Adipose tissue (tissue), 3 donors: ENCODE measurements around the gene NTM. TPM values are rescaled to one million over a fixed set of nuclear protein-coding genes. Genes with fewer than 3 reads are reported as not detected.
"Not testable (repeated sequence)": the region's sequence is repeated elsewhere in the genome, so short reads cannot be mapped to it uniquely, and the experiment has no call there.

Source experiments
- H3K27ac ChIP-seq: one replicate; pipeline ENCODE4 v1.5.1; 2013; ENCODE audit warnings: low read depth, low read length
- WGBS, 3 donors: extraction: QIAGEN DNeasy Blood & Tissue Kit; methylation state at CpG; one replicate each; pipeline ENCODE4 v1.1.7; 2013; 5-methylcytosine and 5-hydroxymethylcytosine counted together
- polyA plus RNA-seq, 3 donors: library from polyadenylated mRNA; stranded (reverse); fragments of 200-250 nt; gene quantifications; one replicate each; pipeline ENCODE4 v1.2.3, GENCODE V29; 2013
- donor health status: healthy with polysubstance abuse.
- donor health status: Bipolar disorder and iron deficiency.
- donor health status: healthy.

NTM gene
- polyA plus RNA-seq, 3 donors, result 0.22 to 2.2 (median 1.6) TPM

DNA sequence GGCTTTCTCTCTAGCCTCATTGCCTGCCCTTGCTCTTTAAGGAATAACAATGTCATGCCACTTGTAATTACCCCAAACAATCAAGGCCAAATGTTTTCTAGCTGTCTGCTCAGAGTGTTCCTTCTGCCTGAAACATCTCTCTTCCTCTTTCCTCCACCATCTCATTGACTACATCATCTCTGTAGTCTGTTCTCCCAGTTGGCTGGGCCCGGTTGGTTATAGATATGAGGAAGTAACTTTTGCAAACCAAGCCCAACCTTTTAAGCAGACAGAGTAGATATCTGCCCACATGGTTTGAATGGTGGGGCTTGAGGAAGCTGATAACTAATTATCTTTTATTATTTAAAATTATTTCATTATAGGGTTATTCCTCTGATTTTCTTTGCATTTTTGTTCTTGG, 104.5 kb downstream of the NTM start:
- 24 to 63% (median 29%) methylated on average over 1 of the region's 1 CpG for WGBS, 3 donors
- no peak overlapping the region for H3K27ac ChIP-seq

GRCh38 chr11:131476266-131476665, 105.9 kb downstream of the NTM start:
- H3K27ac ChIP-seq, result no peak overlapping the region
- 59 to 64% (median 61%) methylated on average over 2 of the region's 2 CpGs for WGBS, 3 donors

- no peak overlapping the region for H3K27ac ChIP-seq
- WGBS, 3 donors, result 88 to 94% (median 91%) methylated on average over 2 of the region's 2 CpGs
Measured at GRCh38 chr11:131478341-131478740, 107.9 kb downstream of the NTM start.

DNA sequence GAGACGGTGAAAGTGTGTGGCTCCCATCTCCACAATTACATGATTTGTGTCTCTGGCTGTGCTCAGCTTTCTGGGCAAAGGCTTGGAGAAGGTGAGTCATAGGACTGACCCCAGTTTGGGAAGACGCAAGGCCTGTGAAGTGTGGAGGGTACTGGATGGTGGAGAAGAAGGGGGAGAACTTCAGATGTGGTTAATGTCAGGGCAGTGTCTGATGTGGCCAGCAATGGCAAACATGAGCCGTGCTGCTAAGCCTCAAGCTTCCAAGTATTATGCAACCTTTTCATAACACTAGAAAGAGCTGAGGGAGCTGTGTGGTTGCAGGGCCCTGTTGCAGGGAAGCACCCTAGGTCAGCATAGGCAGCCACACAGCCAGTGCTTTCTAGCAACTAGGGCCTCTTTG, 110.9 kb downstream of the NTM start:
- 62 to 77% (median 74%) methylated on average over 3 of the region's 3 CpGs for WGBS, 3 donors
- no peak overlapping the region for H3K27ac ChIP-seq

- 56 to 86% (median 84%) methylated on average over 3 of the region's 3 CpGs for whole genome bisulfite sequencing, 3 donors
Measured at GRCh38 chr11:131481971-131482370, 111.6 kb downstream of the NTM start.

GRCh38 chr11:131483453-131483852, 113.0 kb downstream of the NTM start:
- 83 to 91% (median 91%) methylated on average over 7 of the region's 7 CpGs for WGBS, 3 donors

More at GRCh38 chr11:131481971-131482370, 111.6 kb downstream of the NTM start:
- no peak overlapping the region for H3K27ac ChIP-seq

DNA sequence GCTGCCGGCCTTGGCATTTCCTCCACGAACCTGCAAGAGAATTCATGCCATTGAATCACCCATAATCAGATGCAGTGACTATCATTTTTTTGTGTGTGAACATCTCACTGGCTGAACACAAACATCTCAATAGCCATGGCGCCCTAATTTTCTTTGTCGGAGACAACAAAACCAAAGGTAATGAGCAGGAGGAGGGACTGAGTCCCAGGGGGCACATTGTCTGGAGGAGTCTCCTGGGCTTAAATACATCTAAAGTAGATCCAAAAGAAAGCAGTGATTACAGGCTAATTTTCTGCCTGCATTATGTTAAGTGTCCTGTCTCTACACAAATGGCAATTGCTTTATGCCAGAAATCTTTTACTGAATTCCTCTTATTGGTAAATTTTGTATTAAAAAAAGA, 113.5 kb downstream of the NTM start:
- WGBS, 3 donors, result 78 to 83% (median 78%) methylated on average over 4 of the region's 4 CpGs

More at GRCh38 chr11:131483453-131483852, 113.0 kb downstream of the NTM start:
- no peak overlapping the region for H3K27ac ChIP-seq

DNA sequence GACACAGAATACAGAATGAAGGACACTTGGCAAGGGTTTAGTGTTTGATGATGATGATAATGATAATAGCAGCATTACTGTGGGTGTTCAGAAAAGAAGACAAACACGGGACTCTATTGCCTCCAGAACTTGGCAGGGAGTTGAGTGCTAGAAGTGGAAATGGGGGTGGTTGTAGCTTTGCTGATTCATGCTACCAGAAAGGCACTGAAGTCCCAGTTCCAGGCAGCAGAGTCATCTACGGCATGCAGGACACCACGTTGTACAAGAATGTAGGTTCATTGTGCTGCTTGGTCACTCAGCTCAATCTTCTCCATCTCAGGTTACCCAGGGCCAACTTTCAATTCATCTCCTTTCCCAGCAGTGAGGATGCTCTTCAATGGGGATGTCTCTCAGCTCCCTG, 115.7 kb downstream of the NTM start:
- H3K27ac ChIP-seq, result no peak overlapping the region
- 51 to 69% (median 63%) methylated on average over 3 of the region's 3 CpGs for WGBS, 3 donors

More for the DNA sequence above, 113.5 kb downstream of the NTM start:
- no peak overlapping the region for H3K27ac ChIP-seq

DNA sequence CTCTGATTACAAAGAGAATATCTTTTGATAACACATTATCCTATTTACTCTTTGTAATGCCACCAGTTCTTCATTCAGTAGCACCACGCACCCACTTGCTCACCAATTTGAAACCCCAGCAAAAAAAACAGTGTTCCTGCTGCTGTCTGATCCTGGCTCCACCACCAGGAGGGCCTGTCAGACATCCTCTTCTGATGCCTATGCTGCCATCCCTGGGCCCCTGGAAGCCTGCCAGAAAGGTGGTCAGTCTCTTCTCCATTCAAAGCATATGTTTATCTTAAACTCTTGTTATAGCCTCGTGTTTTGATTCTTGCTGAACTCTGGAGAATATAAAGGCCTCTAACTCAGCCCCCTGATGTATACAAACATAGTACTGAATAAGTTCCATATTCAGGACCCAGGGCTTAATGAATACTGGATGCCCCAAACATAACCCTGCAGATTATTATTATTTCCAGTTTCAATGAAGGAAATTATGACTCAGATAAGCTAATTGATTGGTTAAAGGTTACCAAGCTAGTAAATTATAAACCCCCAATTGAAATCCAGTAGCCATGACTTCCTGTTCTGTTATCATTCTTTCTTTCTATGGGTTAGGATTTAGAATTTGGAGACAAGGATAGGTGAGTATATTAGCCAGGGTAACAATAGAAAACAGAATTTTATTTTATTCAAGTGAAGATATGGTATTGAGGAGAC, 116.7 kb downstream of the NTM start:
- H3K27ac ChIP-seq, result no peak overlapping the region
- WGBS, 3 donors, result 60 to 70% (median 70%) methylated on average over 2 of the region's 2 CpGs

- H3K27ac ChIP-seq, result no peak overlapping the region
- 42 to 62% (median 47%) methylated on average over 4 of the region's 4 CpGs for WGBS, 3 donors
Measured at GRCh38 chr11:131488238-131488637, 117.8 kb downstream of the NTM start.

- H3K27ac ChIP-seq, result no peak overlapping the region
- WGBS, 3 donors, result 62 to 73% (median 65%) methylated on average over 4 of the region's 4 CpGs
Measured at GRCh38 chr11:131491503-131491902, 121.1 kb downstream of the NTM start.

- 32 to 50% (median 44%) methylated on average over 6 of the region's 6 CpGs for WGBS, 3 donors
- no peak overlapping the region for H3K27ac ChIP-seq
Measured at GRCh38 chr11:131495423-131495822, 125.0 kb downstream of the NTM start.

- not testable (repeated sequence) for H3K27ac ChIP-seq
- 89 to 92% (median 91%) methylated on average over 5 of the region's 5 CpGs for WGBS, 3 donors
Measured at GRCh38 chr11:131497686-131498085, 127.3 kb downstream of the NTM start.

GRCh38 chr11:131498631-131499160, 128.3 kb downstream of the NTM start:
- WGBS, 3 donors, result 68 to 92% (median 78%) methylated on average over 7 of the region's 7 CpGs
- no peak overlapping the region for H3K27ac ChIP-seq

DNA sequence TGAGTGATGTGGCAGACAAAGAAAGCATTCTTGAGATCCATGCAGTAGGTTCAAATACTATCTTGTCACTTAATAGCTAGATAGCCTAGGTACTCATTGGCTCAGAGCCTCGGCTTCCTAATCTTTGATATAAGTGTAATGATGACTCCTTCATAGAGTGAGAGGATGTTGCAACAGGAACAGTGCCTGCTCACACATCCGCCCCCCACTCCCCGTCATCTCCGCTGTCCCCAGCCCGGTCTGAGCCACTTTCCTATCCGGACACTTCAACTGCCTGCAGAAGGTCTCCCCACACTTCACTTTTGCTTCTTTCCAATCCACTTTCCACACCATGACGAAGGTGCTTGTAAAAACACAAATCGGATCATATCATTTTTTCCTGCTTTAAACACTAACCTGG, 128.8 kb downstream of the NTM start:
- 79 to 90% (median 89%) methylated on average over 8 of the region's 8 CpGs for WGBS, 3 donors
- H3K27ac ChIP-seq, result no peak overlapping the region

GRCh38 chr11:131503017-131503416, 132.6 kb downstream of the NTM start:
- WGBS, 3 donors, result 22 to 42% (median 40%) methylated on average over 1 of the region's 1 CpG
- H3K27ac ChIP-seq, result no peak overlapping the region

- WGBS, 3 donors, result 40 to 44% (median 44%) methylated on average over 15 of the region's 15 CpGs
Measured at GRCh38 chr11:131504199-131504949, 134.0 kb downstream of the NTM start.

GRCh38 chr11:131506348-131506747, 135.9 kb downstream of the NTM start:
- no peak overlapping the region for H3K27ac ChIP-seq
- WGBS, 3 donors, result 58 to 84% (median 69%) methylated on average over 6 of the region's 6 CpGs

More at GRCh38 chr11:131504199-131504949, 134.0 kb downstream of the NTM start:
- no peak overlapping the region for H3K27ac ChIP-seq

- whole genome bisulfite sequencing, 3 donors, result 69 to 80% (median 77%) methylated on average over 8 of the region's 8 CpGs
- no peak overlapping the region for H3K27ac ChIP-seq
Measured at GRCh38 chr11:131510662-131511061, 140.2 kb downstream of the NTM start.
